NB4 (cell line): ENCODE data around the gene RETREG3.
"Not testable (repeated sequence)": the region's sequence is repeated elsewhere in the genome, so short reads cannot be mapped to it uniquely, and the experiment has no call there.

Experiments
- MYC ChIP-seq: IDR thresholded peaks from 2 replicates; pipeline ENCODE4 v1.6.1; 2011; ENCODE audit warnings: low read depth, low read length
- POLR2A ChIP-seq: IDR thresholded peaks from 2 replicates; pipeline ENCODE4 v1.6.1; 2011; ENCODE audit warnings: mild to moderate bottlenecking; ENCODE audit not compliant: insufficient read length; ENCODE audit errors: extremely low read depth
- TF ChIP-seq, protein P1 (sequence below): IDR thresholded peaks from 2 replicates; pipeline ENCODE4 v1.6.1; 2011; ENCODE audit warnings: low read depth, low read length
- TF ChIP-seq, protein P2 (sequence below): IDR thresholded peaks from one replicate; pipeline ENCODE4 v1.5.1; 2012; ENCODE audit warnings: low read depth, low read length

DNA sequence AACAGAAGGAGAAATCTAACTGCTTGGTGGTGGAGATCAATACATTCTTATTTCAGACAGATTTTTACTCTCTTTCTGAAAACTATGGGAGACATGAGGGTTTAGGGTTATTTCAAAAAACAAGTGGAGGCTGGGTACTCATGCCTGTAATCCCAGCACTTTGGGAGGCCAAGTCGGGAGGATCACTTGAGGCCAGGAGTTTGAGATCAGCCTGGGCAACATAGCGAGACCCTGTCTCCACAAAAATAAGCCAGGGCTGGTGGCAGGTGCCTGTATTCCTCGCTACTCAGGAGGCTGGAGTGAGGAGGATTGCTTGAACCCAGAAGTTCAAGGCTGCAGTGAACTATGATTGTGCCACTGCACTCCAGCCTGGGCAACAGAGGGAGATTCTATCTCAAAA lies 12.8 kb upstream of the RETREG3 start:
- TF ChIP-seq, protein P1, sequence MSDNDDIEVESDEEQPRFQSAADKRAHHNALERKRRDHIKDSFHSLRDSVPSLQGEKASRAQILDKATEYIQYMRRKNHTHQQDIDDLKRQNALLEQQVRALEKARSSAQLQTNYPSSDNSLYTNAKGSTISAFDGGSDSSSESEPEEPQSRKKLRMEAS = not testable (repeated sequence)
- TF ChIP-seq, protein P2, sequence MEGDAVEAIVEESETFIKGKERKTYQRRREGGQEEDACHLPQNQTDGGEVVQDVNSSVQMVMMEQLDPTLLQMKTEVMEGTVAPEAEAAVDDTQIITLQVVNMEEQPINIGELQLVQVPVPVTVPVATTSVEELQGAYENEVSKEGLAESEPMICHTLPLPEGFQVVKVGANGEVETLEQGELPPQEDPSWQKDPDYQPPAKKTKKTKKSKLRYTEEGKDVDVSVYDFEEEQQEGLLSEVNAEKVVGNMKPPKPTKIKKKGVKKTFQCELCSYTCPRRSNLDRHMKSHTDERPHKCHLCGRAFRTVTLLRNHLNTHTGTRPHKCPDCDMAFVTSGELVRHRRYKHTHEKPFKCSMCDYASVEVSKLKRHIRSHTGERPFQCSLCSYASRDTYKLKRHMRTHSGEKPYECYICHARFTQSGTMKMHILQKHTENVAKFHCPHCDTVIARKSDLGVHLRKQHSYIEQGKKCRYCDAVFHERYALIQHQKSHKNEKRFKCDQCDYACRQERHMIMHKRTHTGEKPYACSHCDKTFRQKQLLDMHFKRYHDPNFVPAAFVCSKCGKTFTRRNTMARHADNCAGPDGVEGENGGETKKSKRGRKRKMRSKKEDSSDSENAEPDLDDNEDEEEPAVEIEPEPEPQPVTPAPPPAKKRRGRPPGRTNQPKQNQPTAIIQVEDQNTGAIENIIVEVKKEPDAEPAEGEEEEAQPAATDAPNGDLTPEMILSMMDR = not testable (repeated sequence)
- not testable (repeated sequence) for TF ChIP-seq POLR2A, MYC
